DMS114 treated with DMSO at 0.1 percent for 48 hours (cell line): ENCODE results near the gene SPTY2D1.

ENCODE experiments used
- DNase-seq: peaks from one replicate; lab custom pipeline; 2025; ENCODE audit not compliant: unreplicated experiment; lab: John Stamatoyannopoulos, UW

Gene SPTY2D1

GRCh38 chr11:18566406-18566805 lies 67.7 kb downstream of the SPTY2D1 start:
- DNase-seq, result no peak

- no peak for DNase-seq
These were observed 70.0 kb downstream of the SPTY2D1 start for GRCh38 chr11:18564149-18564548.

GRCh38 chr11:18563090-18563730 lies 70.9 kb downstream of the SPTY2D1 start:
- no peak for DNase-seq
